Skeletal muscle cell (primary cell): ENCODE results near the gene OR6C76.
"Not testable (repeated sequence)": the region's sequence is repeated elsewhere in the genome, so short reads cannot be mapped to it uniquely, and the experiment has no call there.

ENCODE experiments used
- DNase-seq: peaks from one replicate; pipeline ENCODE4 v3.0.0-alpha.2; 2010; ENCODE audit warnings: low read depth
- H3K4me3 ChIP-seq: 2 replicates; pipeline ENCODE4 v1.5.1; 2011; ENCODE audit warnings: low read depth, mild to moderate bottlenecking, control low read depth, low read length, moderate library complexity

OR6C76 gene

DNA sequence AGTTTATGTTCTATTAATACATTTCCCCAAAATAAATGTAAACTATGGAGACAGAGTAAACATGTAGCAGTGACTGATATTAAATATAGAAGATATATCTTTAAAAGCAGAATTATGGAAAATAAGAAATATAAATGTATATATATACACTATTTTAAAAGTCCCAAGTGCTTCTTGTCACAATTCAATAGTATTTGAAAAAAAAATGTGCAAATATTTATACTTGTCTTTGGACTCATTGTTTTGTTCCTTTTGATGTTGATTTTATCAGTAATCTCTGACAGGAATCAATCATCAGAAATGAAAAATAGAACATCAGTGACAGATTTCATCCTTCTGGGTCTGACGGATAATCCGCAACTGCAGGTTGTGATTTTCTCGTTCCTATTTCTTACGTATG, at the start of gene OR6C76:
TSS of gene OR6C76 (plus strand) at position 301 of the 400 bp plus-strand sequence. CDS start at position 301, 0 bp downstream.
- no peak for DNase-seq
- no peak within 1 kb of the TSS for H3K4me3 ChIP-seq

DNA sequence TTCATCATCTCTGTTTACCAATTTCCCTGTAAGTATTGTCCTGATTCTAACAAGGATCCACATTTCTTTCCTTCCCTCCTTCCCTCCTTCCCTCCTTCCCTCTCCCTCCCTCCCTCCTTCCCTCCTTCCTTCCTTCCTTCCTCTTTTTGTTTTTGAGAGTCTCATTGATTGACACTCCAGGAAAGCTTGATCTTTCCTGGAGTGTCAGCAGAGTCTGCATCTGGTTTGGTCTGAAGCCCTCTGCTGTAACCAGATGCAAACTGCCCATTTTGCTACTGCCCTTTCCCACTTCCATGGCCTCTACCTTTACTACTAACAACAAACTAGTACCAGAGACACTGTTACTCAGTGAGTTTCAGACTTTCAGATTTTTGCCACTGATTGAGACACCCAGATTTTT, 40.2 kb upstream of the OR6C76 start:
- no peak overlapping the region for H3K4me3 ChIP-seq
- DNase-seq, result no peak

DNA sequence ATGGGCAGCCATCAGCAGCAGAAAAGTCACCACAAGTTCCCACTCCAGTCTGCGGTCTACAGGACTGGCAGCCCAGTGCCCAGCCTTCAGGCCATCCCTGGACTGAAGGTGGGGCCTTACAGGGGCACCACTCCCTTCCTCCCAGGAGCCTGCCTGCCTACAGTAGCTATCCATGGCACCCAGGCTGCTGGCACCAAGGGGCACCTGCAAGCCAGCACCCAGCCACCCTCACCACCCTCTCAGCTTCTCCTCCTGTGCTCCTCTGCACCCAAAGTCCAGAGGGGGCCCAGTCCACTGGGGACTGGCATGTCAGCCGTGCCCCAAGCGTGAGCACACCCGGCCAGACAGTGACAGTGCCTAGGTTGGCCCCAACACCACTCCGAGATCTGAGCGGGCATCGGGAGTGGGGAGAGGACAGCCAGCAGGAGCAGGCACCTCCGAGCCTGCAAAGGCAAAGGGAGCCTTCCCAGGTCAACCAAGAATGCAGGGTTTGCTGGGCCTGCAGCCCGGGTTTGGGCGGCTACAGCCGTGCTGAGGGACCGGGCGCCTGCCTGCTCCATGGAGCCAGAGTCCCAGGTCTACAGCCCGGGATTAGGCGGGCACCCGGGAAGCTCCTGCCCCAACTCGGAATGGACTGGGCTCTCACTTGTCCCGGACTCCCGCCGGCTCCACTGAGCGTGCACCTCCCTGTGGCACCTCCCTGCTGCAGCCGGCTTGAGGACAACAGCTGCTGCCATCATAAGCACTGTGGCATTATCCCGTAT, 33.8 kb upstream of the OR6C76 start:
- H3K4me3 ChIP-seq, result no peak overlapping the region
- no peak for DNase-seq

DNA sequence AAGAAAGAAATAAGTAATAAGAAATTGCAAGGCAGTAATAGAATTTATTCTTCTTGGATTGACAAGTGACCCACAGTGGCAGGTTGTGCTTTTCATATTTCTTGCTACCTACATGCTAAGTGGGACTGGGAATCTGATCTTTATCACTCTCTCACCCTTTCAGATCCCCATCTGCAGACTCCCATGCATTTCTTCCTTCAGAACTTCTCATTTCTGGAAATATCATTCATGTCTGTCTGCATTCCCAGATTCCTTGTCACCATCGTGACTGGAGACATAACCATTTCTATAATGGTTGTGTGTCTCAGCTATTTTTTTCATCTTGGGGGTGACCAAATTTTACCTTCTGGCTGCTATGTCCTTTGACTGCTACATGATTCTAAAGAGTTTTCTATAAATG, 29.7 kb upstream of the OR6C76 start:
- DNase-seq, result no peak
- no peak overlapping the region for H3K4me3 ChIP-seq

DNA sequence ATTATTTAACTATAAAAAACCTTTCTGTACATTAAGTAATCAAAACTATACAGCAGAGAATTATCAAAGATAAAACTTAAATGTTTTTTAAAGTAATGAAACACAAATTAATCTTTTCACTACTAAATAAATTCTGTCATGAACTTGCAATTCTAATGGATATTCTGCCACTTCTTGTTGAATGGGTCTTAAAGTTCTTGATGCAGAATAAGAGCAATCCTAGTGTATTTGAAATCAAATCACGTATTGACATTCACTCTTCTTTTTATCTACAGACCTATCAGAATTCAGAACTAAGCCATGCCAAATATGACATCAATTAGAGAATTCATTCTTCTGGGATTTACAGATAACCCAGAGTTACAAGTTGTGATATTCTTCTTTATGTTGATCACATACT, 25.8 kb upstream of the OR6C76 start, which contains the start of gene OR6C65:
TSS of gene OR6C65 (plus strand) at position 301 of the 400 bp plus-strand sequence. CDS start at position 301, 0 bp downstream.
- DNase-seq, result no peak
- H3K4me3 ChIP-seq, result no peak within 1 kb of the TSS

DNA sequence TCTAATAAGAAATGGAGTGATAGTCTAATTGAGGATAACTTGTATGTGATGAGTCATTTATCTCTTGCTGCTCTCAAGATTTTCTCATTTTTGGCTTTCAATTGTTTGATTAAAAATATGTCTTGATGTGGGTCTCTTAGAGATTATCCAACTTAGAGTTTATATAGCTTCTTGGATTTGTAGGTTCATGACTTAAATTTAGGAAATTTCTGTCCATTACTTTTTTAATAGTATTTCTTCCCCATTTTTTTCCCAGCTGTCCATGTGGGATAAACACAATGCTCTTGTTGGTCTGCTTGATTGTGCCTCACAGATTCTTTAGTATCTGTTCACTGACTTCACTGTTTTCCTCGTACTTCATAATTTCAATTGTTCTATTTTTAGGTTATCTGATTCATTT, 18.2 kb upstream of the OR6C76 start:
- DNase-seq, result no peak
- H3K4me3 ChIP-seq, result no peak overlapping the region

DNA sequence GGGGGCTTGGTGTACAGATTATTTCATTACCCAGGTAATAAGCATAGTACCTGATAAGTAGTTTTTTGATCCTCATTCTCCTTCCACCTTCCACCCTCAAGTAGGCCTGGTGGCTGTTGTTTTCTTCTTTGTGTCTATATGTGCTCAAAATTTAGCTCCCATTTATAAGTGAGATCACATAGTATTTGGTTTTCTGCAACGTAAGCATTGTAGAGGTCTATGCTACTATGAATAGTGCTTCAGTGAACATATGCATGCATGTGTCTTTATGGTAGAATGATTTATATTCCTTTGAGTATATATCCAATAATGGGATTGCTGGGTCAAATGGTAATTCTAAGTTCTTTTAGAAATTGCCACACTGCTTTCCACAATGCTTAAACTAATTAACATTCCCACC, 16.9 kb upstream of the OR6C76 start:
- H3K4me3 ChIP-seq, result not testable (repeated sequence)

DNA sequence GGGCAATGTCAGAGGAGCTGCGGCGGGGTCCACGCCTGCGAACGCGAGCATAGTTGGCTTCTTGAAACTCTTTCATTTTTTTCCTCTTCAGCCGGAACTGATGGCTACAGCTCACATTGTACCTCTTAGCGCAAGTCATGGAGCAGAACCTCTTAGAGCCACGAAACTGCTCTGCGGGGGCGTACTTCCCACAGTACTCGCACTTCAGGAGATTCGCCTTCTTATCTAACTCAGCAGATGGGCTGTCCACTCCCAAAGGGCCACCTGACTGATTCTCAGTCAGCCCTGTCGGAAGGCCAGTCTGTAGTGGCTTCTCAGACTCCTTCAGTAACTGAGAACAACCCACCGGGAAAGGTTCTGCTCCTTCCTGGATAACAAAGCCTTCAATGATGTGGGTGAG, 13.9 kb upstream of the OR6C76 start:
- H3K4me3 ChIP-seq, DNase-seq: not testable (repeated sequence)

More for the DNA sequence above, 16.9 kb upstream of the OR6C76 start:
- not testable (repeated sequence) for DNase-seq

DNA sequence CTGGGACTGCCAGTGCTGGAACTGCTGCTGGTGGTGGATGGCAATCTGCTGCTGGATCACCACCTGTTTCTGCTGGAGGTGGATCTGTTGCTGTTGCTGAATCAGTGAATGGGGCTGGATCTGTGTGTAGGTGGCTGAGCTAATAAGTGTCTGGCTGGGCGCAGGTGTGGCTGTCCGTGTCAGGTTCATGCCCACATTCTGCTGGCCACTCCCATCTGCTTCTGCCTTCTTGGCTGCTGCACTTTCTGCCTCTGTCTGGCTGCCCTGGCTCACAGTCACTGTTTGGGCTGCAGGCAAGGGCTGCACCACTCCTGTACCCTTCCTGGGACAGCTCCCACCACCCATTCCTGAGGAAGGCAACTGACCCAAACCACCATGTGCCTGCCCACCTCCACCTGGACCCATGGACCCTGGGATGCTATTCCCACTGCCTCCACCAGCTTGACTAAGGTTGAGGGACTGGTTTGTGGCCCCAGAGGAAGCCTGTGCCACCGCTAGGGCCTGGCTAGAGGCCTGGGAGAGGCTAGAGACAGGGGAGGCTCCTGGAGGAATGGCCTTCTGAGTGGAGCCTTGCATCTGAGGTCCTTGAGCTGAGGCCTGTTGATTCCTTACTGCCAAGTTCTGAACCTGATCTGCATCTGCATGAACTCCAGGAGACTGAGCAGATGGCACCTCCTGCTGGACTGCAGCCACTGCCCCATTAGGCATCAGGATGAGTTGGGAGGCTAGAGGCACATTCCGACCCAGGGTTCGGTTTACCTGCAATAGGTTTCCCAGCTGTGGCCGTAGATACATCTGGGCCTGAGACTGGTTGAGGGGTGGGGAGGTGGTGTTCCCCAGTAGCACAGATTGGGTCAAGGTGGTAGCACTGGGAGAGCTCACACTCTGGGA, 12.3 kb upstream of the OR6C76 start:
- H3K4me3 ChIP-seq, DNase-seq: not testable (repeated sequence)

DNA sequence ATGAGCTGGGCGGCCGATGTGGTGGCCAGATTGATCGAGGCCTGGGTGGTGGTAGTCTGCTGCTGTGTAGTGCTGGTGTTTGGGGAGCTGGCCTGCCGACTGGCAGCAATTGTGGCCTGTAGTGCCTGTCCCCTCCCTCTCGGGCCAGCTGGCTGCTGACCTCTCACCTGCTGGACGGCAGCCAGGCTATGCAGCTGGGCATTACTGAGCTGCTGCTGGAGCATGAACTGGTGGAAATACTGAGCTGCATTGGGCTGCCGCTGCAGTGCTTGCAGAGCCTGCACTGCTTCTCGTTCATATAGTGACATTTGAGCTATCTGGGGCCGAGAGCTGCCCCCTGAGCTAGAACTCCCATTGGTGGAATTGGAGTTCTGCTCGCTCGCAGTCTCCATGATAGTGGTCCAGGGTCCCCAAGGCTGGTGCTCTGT, 11.6 kb upstream of the OR6C76 start:
- H3K4me3 ChIP-seq, DNase-seq: not testable (repeated sequence)

DNA sequence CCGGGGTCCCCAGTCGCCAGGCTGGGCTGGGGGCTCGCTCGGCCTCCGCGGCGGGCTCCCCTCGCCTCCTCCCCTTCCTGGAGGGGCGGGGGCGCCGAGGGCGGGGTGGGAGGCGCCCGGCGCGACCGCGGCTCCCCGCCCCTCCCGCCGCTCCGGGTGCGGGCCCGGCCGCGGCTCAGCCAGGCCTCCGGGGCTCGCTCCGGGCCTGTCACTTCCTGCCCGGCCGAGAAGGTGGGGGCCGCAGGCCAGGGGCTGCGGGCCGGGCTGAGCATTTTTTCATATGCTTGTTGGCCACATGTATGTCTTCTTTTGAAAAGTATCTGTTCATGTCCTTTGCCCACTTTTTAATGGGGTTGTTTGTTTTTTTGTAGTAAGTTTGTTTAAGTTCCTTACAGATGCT, 11.2 kb upstream of the OR6C76 start:
- DNase-seq, H3K4me3 ChIP-seq: not testable (repeated sequence)

DNA sequence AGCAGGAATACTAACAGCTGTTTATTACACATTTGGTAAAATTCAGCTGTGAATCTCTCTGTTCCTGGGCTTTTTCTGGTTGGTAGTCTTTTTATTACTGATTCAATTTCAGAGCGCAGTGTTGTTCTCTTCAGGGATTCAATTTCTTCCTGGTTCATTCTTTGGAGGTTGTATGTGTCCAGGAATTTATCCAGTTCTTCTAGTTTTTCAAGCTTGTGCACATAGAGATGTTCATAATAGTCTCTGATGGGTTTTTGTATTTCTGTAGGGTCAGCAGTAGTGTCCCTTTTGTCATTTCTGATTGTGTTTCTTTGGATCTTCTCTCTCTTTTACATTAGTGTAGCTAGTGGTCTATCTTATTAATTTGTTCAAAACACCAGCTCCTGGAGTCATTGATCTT, 9.1 kb upstream of the OR6C76 start:
- DNase-seq, result no peak
- H3K4me3 ChIP-seq, result no peak overlapping the region

DNA sequence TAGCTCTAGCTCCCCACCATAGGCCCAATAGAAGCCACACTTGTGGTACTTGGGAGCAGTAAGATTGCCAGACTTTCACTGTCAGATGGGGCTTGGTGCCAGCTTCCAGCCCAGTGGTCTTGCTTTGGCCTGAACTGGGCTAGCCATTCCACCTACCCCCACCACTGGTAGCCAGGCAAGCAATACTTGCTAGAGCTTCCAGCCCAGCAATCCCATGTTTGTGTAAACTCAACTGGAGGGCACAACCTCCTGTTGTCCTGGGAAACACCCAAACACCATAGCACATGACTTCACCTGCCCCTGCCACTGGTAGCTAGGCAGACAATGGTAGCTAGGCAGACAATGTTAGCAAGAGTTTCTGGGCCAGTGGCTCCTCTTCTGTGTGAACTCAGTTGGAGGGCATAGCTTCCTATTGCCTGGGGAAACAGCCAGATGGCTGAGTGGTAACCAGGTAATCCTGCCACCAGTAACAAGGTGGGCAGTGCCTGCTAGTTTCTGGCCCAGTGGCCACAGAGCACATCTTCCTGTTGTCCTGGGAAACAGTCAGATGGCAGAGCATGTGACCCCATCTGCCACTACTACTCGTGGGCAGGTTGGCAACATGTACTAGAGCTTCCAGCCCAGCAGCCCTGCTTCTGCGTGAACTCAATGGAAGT, 5.6 kb upstream of the OR6C76 start:
- DNase-seq, result no peak
- no peak overlapping the region for H3K4me3 ChIP-seq

DNA sequence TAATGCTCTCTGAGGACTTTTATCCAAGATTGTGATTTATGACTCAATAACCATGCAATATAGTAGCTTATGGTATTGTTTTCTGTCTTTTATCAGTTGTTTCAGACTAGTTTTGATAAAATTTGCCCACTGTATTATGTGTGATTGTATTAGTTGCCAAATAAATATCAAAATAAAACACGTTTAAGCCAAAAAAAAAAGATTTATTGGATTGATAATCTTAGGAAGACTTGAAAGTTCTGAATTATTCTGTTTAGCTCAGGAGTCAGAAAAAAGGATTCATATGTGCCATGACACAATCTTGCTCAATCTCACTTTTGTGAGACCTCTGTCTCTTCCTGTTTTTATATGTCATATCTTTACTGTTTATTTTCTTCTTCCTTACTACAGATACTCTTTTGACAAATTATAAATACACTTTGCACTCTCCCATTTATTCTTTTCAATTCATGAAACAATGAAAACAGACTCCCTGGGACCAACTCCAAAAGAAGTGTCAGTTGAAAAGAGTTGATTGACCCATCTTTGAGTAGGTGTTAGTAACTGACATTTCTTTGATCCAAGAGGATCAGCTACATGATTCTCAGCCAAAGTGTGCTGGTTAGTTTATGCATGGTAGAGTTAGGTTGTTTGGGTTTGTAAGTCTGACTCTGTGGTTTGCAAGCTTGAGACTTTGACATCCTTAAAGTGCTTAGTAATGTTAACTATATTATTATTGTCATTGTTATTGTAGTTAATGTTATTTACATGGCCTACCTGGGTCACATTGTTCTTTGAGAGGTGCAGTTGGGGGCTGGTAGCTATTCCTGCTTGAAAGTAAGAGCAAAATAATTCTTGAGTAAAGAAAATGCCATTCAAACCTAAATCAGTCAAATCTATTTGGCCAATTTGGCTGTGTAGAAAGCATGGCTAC, 2.5 kb downstream of the OR6C76 start:
- DNase-seq, result no peak
- H3K4me3 ChIP-seq, result no peak overlapping the region

DNA sequence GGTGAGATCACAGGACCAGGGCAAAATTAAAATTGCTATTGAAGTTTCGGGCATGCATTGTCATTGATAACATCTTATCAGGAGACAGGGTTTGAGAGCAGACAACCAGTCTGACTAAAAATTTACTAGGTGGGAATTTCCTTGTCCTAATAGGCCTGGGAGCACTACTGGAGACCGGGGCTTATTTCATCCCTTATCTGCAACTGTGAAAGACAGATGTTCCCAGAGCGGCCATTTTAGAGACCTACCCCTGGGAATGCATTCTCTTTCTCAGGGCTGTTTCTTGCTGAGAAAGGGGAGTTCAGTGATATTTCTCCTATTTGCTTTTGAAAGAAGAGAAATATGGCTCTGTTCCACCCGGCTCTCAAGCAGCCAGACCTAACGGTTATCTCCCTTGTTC, 15.2 kb downstream of the OR6C76 start:
- H3K4me3 ChIP-seq, DNase-seq: not testable (repeated sequence)

DNA sequence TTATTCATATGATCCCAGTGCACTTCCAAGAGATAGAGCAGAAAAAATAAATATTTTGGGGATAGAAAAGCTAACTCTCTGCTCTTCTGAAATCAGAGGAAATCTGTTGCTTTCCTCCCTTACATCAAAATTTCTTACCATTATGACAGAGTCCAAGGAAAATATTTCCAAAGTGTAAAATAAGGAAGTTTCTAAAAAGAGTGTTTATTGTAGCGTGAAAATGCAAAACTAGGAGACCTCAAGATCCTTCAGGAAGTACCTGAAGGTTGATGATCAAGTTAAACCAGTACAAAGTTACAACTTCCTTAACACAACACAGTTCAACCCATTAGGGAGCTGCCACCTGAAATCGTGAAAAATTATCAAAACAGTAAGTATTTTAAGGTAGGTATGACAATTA, 17.7 kb downstream of the OR6C76 start, which contains the start of gene OR6C2:
TSS of gene OR6C2 (plus strand) at position 301 of the 400 bp plus-strand sequence. CDS start 8,138 bp downstream, outside the sequence.
- DNase-seq, result no peak
- H3K4me3 ChIP-seq, result no peak within 1 kb of the TSS

DNA sequence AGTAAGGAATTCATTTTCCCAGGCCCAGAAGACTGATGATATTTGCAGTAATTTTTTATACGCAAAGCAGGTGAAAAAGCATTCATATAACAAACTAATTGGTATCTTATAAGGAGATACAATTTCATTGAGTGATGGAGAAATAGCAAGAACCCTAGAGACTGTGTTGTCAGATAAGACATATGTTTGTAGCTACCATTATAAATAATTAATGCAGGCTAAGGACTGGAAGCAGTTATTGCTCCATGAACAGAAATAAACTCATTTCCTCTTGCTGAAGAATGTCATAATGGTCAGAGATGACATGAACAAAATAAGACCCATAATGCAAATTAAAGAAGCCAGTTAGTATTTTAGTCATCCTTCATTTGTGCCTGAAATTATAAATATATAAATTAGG, 19.3 kb downstream of the OR6C76 start:
- no peak for DNase-seq
- no peak overlapping the region for H3K4me3 ChIP-seq

DNA sequence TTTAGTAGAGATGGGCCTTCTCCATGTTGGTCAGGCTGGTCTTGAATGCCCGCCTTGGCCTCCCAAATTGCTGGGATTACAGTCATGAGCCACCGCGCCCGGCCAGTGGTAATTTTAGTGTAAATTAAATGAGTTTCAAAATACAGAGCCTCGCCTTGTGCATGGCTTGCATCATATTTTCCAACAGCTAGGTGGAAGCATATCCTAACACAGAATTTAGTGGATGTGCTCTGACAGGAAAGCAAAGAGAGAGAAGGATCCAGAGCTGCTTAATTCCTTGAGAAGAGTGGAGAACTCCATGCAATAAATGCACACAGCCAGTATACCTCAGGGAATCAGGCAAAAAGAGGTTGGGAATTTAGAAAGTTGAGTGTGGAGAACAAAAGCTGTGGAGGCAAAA, 20.3 kb downstream of the OR6C76 start:
- no peak overlapping the region for H3K4me3 ChIP-seq
- DNase-seq, result no peak

DNA sequence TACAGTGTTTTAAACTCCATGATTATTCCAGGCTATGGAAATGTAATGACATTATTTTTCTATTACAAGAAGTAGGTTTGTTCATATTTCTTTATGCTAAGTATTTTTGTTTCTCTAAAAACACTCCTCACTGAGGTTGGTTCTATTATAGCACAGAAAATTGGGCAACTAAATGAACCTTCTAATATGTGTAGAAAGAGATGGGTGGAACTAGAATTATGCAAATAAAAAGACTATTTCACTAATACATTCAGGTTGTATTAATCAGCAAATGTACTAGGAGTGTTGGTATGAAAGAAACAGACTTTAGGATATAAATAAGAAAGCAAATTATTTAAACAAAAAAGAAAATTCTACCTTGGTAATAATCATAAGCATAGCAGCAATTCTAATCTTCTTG, 22.8 kb downstream of the OR6C76 start:
- no peak overlapping the region for H3K4me3 ChIP-seq
- no peak for DNase-seq
